Ecto neural progenitor cell (in vitro differentiated cells): Measurements from ENCODE around the gene FHOD3.
A peak's percentile ranks its signal among the peaks of the same experiment; 100 is the strongest.
"Not testable (repeated sequence)": the region's sequence is repeated elsewhere in the genome, so short reads cannot be mapped to it uniquely, and the experiment has no call there.

Experiments used
- DNase-seq: peaks from one replicate; pipeline ENCODE4 v3.0.0-alpha.2; 2018; ENCODE audit warnings: low spot score

Gene FHOD3

DNA sequence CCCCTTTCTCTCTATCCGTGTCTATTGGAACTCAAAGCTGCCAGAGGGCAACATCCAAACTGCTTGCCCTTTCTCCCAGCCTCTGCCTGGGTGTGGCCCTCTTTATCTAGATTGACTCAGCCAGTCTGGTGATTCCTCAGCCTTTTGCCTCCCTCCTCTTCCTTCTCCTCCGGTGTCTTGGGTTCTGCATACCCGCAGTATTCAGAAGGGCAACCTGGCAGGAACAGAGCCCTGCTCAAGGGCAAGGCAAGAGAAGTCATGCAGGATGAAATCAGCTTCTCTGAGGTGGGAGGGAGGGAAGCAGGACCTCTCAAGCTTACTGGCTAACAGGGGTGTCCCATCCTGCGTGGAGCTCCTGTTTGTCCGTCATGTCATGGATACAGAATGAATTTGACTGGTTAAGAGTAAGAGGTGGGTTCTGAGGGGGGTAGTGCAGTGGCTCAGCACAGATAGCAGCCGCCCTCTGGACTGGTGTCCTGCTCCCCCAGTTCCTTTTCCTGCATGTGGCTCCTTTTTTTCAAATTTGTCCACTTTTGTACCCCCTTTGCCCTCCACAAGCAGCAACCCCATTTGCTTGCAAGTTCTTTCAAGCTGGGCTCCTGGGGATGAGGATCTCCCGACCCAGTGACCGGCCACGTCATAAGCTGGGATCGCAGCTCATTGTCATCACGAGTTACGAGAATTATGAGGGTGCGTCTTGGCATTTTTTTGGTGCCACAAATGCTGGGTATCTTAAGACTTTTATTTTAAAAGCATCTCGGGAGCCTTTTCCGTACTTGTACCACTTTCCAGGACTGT, 154.1 kb downstream of the FHOD3 start:
- DNase-seq: no peak

DNA sequence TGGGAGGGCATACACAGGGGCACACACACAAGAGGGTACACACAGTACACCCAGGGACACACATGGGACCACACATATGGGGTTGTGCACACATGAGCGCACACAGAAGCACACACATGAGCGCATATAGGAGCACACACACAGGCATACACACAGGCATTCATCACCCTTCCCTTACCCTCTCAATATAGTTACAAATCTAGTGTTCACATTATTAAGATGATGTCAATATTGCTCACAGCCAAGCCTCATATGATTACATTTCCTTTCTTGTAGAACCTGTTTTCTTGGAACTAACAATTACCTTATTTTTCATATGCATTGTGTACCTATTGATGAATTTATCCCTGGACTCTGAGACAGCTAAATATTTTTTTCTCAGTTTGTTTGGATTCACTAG, 156.7 kb downstream of the FHOD3 start:
- no peak for DNase-seq

DNA sequence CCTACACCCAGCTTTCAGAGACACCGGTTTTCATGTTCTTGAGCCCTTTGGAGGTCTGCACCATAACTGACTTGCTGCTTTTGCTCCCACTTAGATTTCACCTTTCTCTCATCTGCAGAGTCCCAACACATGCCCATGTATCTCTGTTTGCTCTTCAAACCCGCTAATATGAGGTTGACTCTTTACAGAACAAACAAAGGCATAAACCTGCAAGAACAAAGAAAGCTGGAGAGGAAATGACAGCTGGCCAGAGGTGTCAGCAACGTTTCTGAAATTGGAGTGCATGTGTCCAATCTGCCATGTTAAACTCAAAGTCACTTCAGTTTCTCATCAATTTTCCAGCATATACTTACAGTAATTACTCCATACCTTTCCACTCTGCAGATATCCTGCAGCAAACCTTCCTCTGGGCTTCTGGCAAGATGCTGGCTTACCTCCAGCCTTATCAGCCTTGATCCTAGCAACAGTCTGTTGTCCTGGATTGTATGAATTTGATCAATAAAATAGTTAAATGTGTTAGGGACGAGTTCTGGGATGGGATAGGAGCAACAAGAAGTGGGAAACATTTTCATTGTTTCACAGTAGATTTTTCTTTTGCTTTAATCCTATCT, 157.4 kb downstream of the FHOD3 start:
- no peak for DNase-seq

GRCh38 chr18:36455931-36456330, 158.4 kb downstream of the FHOD3 start:
- DNase-seq: no peak

- no peak for DNase-seq
These were observed 159.1 kb downstream of the FHOD3 start for GRCh38 chr18:36456622-36457021.

- no peak for DNase-seq
These were observed 160.2 kb downstream of the FHOD3 start for GRCh38 chr18:36457683-36458082.

DNA sequence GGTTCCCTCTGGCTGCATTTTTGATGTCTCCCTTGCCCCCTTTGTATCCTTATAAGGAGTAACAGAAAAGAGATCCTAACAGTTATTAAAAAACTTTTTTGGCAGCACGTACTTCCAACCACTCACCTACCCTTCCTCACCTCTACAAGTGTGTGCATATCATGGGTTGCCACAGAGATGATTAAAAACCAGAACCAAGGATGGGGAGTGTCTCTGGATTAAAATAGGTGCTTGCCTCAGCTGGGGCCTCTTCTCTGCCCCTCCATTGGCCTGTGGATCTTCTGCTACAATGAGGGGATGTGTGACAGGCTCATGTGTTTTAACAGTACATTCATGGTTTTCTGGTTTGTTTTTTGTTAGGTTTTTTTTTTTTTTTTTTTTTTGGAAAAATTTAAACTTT, 160.8 kb downstream of the FHOD3 start:
- no peak for DNase-seq

- no peak for DNase-seq
These were observed 161.7 kb downstream of the FHOD3 start for GRCh38 chr18:36459203-36459602.

- no peak for DNase-seq
These were observed 162.3 kb downstream of the FHOD3 start for GRCh38 chr18:36459786-36460185.

GRCh38 chr18:36460324-36460850, 162.9 kb downstream of the FHOD3 start:
- no peak for DNase-seq

DNA sequence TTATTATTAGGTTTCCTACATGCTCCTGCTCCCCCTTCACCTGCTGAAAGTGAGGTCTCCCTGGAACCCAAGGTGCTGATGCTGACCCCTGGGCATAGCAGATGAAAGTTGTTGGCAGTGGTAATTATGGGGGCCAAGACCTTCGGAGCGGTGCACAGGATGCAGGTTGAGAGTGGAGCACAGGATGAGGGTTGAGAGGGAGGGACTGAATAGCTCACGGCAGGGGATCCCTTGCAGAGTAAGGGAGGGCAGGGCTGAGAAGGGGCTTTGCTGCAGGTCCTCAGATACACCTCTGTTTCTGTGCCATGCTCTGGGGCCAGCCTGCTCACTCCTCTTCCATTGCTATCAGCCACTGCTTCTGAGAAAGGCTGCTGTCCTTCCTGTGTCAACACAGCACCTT, 163.3 kb downstream of the FHOD3 start:
- DNase-seq: no peak

DNA sequence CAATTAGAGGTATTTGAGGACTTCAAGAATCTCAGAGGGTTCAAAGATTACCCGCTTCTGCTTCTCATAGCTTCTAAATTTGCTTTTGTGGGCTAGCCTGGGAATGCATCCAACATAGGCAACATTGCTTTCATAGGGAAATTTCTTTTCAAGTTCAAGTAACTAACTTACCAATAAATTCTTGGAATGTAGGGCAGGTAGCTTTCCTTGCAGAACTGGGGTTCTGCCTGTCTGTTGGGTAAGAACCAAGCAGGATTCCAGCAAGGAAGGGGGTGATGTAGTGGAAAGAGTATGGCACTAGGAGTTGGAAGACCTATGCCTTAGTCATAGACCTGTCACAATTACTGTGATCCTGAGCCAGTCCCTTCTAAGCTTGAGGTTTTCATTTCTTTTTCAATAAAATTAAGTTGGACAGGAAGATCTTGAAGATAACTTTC, 164.1 kb downstream of the FHOD3 start:
- DNase-seq: no peak

GRCh38 chr18:36463516-36463915, 166.0 kb downstream of the FHOD3 start:
- not testable (repeated sequence) for DNase-seq

DNA sequence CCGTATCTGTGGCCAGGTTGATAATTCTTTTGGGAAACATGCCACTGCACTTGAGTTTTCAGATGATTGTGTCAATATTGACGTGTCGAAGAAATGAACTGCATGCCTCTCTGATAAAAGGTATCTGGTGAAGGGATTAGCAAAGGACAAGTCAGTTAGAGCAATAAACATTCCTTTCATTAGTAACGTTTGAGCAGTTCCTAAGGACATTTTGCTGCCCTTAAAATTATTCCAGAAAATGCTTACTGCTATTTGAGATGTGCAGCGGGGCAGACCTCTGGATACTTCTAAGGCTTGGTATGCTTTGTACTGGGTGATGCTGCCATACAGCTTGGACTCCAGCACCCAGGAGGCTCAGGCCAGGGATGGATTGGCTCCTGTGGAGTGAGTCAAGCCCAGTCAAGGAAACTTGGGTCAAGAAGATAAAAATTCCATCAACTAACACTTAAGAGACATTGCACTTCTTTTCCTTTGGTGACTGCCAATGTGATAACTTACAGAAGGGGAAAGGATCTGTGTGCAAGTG, 166.7 kb downstream of the FHOD3 start:
- DNase-seq: no peak

GRCh38 chr18:36465276-36465675, 167.8 kb downstream of the FHOD3 start:
- no peak for DNase-seq

DNA sequence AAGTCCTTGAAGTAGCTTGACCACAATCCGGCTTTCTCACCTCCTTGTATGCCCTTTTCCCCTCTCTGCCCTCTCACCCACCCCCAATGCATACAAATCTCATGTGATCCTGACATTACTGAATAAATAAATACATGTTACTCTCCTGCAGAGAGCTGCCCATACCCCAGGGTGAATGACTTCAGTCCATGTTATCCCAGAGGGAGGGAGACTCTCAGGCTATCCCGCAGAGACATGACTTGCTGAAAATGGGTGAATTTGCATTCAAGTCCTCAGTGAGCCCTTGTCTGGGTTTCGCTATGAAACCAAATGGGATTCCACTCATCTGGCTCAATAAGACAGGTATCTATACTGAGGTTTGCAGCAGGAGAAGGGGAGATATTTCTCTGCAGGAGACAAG, 168.5 kb downstream of the FHOD3 start:
- no peak for DNase-seq

GRCh38 chr18:36467614-36468013, 170.1 kb downstream of the FHOD3 start:
- DNase-seq: no peak

GRCh38 chr18:36468161-36468560, 170.6 kb downstream of the FHOD3 start:
- DNase-seq: no peak

GRCh38 chr18:36469461-36469860, 171.9 kb downstream of the FHOD3 start:
- no peak for DNase-seq

DNA sequence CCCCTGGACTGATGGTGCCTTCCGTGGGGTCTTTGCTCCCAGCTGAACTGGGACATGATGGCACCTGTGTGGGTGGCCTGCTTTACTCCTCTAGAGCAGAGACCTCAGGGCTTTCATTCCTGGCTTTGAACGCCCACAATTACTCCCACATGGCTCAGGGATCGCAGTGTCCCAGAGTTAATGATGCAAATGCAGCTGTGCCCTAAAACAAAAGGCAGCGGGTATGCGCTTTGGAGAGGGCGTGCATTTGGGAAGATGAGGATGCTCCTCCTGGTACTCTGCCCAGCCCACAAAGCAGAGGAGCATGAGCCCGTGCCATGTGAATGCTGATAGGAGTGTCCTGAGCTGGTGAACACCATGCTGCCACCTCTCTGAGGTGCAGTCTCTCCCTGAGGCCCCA, 173.4 kb downstream of the FHOD3 start:
- DNase-seq: no peak

DNA sequence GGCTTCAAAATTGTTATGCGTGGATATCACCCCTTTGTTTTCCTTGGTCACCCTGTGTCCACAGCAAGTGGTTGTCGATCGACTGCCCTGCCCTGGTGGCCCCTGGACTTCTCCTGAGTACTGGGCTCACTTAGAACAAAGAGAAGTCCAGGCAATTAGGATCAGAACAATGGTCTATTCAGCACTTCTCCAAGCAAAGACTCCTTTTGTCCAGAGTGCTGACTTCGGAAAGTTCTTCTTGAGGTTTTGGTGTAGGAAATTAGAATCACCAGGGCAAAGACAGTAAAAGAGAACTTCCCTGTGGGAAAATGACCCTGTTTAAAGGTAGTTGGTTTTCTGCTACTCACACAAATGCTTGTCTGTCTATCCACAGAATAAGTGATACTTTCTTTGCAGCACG, 173.9 kb downstream of the FHOD3 start:
- no peak for DNase-seq

DNA sequence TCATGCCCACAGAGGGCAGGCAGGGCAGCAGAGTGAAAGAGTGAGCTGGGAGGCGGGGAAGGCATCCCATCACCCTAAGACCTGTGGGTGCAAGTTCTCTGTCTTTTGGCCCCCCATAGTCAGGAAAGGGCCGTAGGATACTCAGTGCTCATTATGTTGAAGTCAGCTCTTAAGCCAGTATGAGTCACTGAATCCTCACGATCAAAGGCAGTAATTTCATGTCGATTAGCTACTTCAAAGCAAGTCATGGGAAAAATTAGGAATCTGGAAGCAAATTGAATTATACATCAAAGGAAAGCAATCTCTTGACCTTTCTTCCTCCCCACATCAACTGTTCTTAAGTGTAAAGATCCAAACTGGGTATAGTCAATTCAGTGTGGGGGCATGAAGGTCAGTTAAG, 178.9 kb downstream of the FHOD3 start:
- DNase-seq: no peak

- peak; percentile 18 for DNase-seq
These were observed 180.3 kb downstream of the FHOD3 start for GRCh38 chr18:36477776-36478175.
